GM12891 (cell line): ENCODE data around the gene AAK1.

ENCODE experiments used
- PAX5 ChIP-seq: IDR thresholded peaks from 2 replicates; pipeline ENCODE4 v1.6.1; 2011; ENCODE audit warnings: low read length, moderate library complexity, mild to moderate bottlenecking; ENCODE audit not compliant: insufficient read depth, severe bottlenecking
- POLR2A ChIP-seq: IDR thresholded peaks from 2 replicates; pipeline ENCODE4 v1.6.1; 2011; ENCODE audit warnings: low read depth, low read length, control low read depth
- POLR2AphosphoS5 ChIP-seq: IDR thresholded peaks from 2 replicates; pipeline ENCODE4 v1.6.1; 2011; ENCODE audit warnings: low read depth, low read length, control low read depth
- POU2F2 ChIP-seq: IDR thresholded peaks from 2 replicates; pipeline ENCODE4 v1.6.1; 2011; ENCODE audit warnings: low read depth, mild to moderate bottlenecking, control low read depth, low read length, moderate library complexity
- SPI1 ChIP-seq: IDR thresholded peaks from 2 replicates; pipeline ENCODE4 v1.6.1; 2011; ENCODE audit warnings: low read depth, low read length, control low read depth
- TAF1 ChIP-seq: IDR thresholded peaks from 2 replicates; pipeline ENCODE4 v1.6.1; 2011; ENCODE audit warnings: low read depth, low read length, control low read depth

DNA sequence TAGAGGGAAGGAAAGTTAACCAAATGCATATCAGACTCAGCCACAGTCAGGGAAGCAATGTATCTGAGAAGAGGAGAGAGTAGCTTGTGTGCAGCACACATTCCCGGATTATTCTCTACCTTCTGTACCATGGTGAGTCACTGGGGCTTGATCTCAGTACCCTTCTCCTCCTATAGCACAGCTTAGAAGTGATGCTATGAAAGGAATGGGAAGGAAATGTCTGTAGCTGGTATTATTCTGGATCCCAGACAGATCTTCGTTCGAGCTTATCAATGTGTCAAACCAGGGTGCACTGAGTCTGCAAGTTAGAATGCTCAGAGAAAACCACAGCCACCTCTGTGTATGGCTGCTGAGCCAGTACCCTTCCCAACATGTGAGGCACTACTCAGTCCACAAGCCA is 118.3 kb downstream of the AAK1 start:
- TF ChIP-seq POLR2A (no peak), POLR2AphosphoS5 (no peak), PAX5 (no peak), TAF1 (no peak), POU2F2 (no peak), SPI1 (no peak)
